Transverse colon (tissue), 4 donors: ENCODE measurements around the gene NUDT4. TPM values are rescaled to one million over a fixed set of nuclear protein-coding genes. Genes with fewer than 3 reads are reported as not detected.

Experiments used
- DNase-seq: peaks from one replicate; pipeline ENCODE4 v3.0.0-alpha.2; 2019
- H3K27ac ChIP-seq, 4 donors: fragments of 200-600 bp; sonication (generic); 2 replicates each; pipeline ENCODE4 v1.5.1; 2016 to 2018; ENCODE audit warnings: inconsistent platforms in 4 of 4
- H3K27me3 ChIP-seq: fragments of 200-600 bp; sonication (generic); 2 replicates; pipeline ENCODE4 v1.5.1; 2017; ENCODE audit warnings: inconsistent platforms
- H3K36me3 ChIP-seq, 4 donors: fragments of 200-600 bp; sonication (generic); 2 replicates each; pipeline ENCODE4 v1.5.1; 2017 to 2019; ENCODE audit warnings: inconsistent platforms in 4 of 4
- H3K4me1 ChIP-seq, 4 donors: fragments of 200-600 bp; sonication (generic); 2 replicates each; pipeline ENCODE4 v1.5.1; 2017 to 2020; ENCODE audit warnings: inconsistent platforms in 4 of 4
- H3K4me3 ChIP-seq, 4 donors: fragments of 200-600 bp; sonication (generic); 1 replicate in 1 of 4; 2 replicates in 3 of 4; pipeline versions ENCODE4 v1.5.1 to v1.6.1; 2017 to 2019; ENCODE audit warnings: inconsistent platforms in 4 of 4
- H3K9me3 ChIP-seq, 2 donors: fragments of 200-600 bp; sonication (generic); 2 replicates each; pipeline ENCODE4 v1.5.1; 2017 to 2019; ENCODE audit warnings: inconsistent platforms in 2 of 2
- CTCF ChIP-seq, 5 experiments: fragments of 200-600 bp in 3 of 5; fragments of 450-650 bp in 2 of 5; sonication (generic) in 3 of 5; IDR thresholded peaks; 1 replicate in 2 of 5; 2 replicates in 3 of 5; pipeline ENCODE4 v1.5.1; 2016 to 2017; ENCODE audit warnings: antibody characterized with exemption in 5 of 5, inconsistent platforms in 3 of 5, mild to moderate bottlenecking in 2 of 5, moderate library complexity in 1 of 5
- EP300 ChIP-seq: sonication (generic); formaldehyde crosslinking; IDR thresholded peaks from one replicate; pipeline ENCODE4 v1.6.1; 2017; ENCODE audit warnings: antibody characterized with exemption, low read depth
- POLR2A ChIP-seq: fragments of 450-650 bp; IDR thresholded peaks from one replicate; pipeline ENCODE4 v1.6.1; 2016; ENCODE audit warnings: antibody characterized with exemption, mild to moderate bottlenecking, moderate library complexity
- POLR2AphosphoS5 ChIP-seq, 3 donors: sonication (generic); formaldehyde crosslinking; IDR thresholded peaks; one replicate each; pipeline ENCODE4 v1.6.1; 2016; ENCODE audit warnings: antibody characterized with exemption in 3 of 3
- WGBS, 2 donors: methylation state at CpG; one replicate each; pipeline ENCODE4 v1.1.5; 2018; ENCODE audit warnings: low coverage in 1 of 2; 5-methylcytosine and 5-hydroxymethylcytosine counted together
- in situ Hi-C, 4 donors: fragments of 200-750 bp; cut with MboI; loops; one replicate each; pipeline versions ENCODE4 v1.15.0 to v1.15.1; 2017; ENCODE audit warnings: low sequenced_read_pairs in 3 of 4, low pct_ligation_motif_present in 1 of 4, low pct_unique_long_range_greater_than_20kb in 1 of 4
- intact Hi-C: fragments of 100-400 bp; cut with DNase I; formaldehyde crosslinking; loops from one replicate; pipeline ENCODE4 v1.15.1; 2023; ENCODE audit warnings: low total_unique reads
- total RNA-seq, 4 donors: library from RNA; depleted of rRNA; stranded (reverse); fragments of >200 nt; gene quantifications; one replicate each; pipeline ENCODE4 v1.1.0, GENCODE V29; 2016

Gene NUDT4
- total RNA-seq, 4 donors from 2014 or later = 65.3 to 111 (median 90.9) TPM

GRCh38 chr12:93422050-93422449 is 44.3 kb downstream of the NUDT4 start:
- in situ Hi-C loops = loop anchor here in 3 of 4 donors (25.0 kb wide), 3 partner anchors 435 to 635 kb away; no protein-coding TSS in a partner anchor
- 62 to 71% methylated on average over 2 of the region's 2 CpGs for WGBS, 2 donors
- DNase-seq = no peak

DNA sequence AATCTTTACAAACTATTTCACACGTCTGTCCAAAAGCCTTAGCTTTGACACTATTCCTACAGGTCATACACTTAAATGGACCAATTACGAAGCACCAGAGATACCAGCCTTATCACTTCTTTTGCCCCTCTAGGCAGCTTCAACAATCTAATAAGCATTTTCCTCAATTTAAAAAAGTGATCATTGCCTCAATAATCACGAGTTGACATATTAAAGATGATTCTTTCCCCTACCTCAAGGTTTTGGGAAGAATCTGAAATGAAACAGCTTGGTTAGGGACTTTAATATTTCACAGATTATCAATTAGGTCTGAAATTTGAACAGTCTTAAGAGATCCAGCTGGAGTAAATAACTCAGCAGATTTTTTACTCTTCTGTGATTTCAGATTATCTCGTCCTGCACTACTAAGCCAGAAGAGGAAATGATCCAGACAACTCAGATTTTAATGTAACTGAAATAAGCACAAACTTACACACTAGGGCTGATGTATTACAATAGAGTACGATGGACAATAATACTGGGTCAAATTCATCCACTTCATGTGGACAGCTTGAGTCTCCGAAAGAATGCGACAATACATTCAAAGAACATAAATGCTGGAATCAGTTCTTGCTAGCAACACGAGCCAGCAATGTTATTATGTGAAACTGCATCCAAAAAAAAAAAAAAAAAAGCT is 48.1 kb downstream of the NUDT4 start:
- Histone ChIP-seq H3K4me1 (peaks cover 28 to 81% (median 33%) of the 10 kb centered on the region in 4 donors), H3K27ac (peak overlapping the region in 1 of 4 donors; percentile 8), H3K4me3 (no peak overlapping the region), H3K27me3 (no peaks in the 10 kb centered on the region), H3K9me3 (no peaks in the 10 kb centered on the region), H3K36me3 (no peaks in the 10 kb centered on the region)
- TF ChIP-seq POLR2A = no peak
- no peak for TF ChIP-seq EP300
- TF ChIP-seq POLR2AphosphoS5 (IDR thresholded peaks at IDR 0.05) = no peak
- TF ChIP-seq CTCF (IDR thresholded peaks at IDR 0.05) = no peak
- intact Hi-C loops (no loop called here), in situ Hi-C loops (no loop called here)
- no peak for DNase-seq
- 61 to 74% methylated on average over 8 of the region's 8 CpGs for WGBS, 2 donors

More at GRCh38 chr12:93422050-93422449, 44.3 kb downstream of the NUDT4 start:
- Histone ChIP-seq H3K27me3 (no peaks in the 10 kb centered on the region), H3K27ac (no peak overlapping the region), H3K9me3 (no peaks in the 10 kb centered on the region), H3K4me3 (no peak overlapping the region), H3K36me3 (no peaks in the 10 kb centered on the region), H3K4me1 (peaks cover 20 to 58% (median 28%) of the 10 kb centered on the region in 4 donors)
- intact Hi-C loops = no loop called here
- TF ChIP-seq CTCF (IDR thresholded peaks at IDR 0.05) = no peak
- no peak for TF ChIP-seq POLR2A
- TF ChIP-seq POLR2AphosphoS5 (IDR thresholded peaks at IDR 0.05) = no peak
- no peak for TF ChIP-seq EP300

DNA sequence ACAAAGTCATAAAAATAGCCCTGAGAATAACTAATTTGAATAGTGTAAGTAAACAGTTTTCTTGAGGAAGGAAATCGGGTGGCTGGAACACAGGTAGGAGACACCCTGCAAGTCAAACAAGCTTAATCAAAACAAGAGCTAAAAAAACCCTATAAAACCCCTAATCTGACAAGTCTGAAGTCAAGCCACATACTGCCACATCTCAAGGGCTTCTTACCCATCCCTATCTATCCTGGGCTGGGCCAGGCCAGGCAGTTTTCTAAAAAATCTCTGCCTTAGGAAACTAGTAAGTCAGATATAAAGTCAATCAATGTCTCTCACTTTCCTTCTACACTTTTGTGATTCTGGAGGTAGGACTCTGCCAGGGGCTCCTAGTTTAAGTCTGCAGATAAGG is 48.7 kb downstream of the NUDT4 start:
- H3K36me3 ChIP-seq = no peaks in the 10 kb centered on the region
- WGBS, 2 donors = 10 to 17% methylated on average over 1 of the region's 1 CpG
- H3K27me3 ChIP-seq = no peaks in the 10 kb centered on the region
- H3K27ac ChIP-seq = peak overlapping the region in 2 of 4 donors; percentile 8 to 13
- no peaks in the 10 kb centered on the region for H3K9me3 ChIP-seq
- TF ChIP-seq EP300 (no peak), POLR2AphosphoS5 (IDR thresholded peaks at IDR 0.05) (no peak), CTCF (IDR thresholded peaks at IDR 0.05) (no peak), POLR2A (no peak)
- no peak overlapping the region for H3K4me3 ChIP-seq
- DNase-seq = no peak
- in situ Hi-C loops = no loop called here
- H3K4me1 ChIP-seq = peaks cover 28 to 84% (median 33%) of the 10 kb centered on the region in 4 donors
- intact Hi-C loops = no loop called here

GRCh38 chr12:93427779-93428564 is 50.2 kb downstream of the NUDT4 start:
- Histone ChIP-seq H3K27ac (no peak overlapping the region), H3K4me3 (no peak overlapping the region), H3K27me3 (no peaks in the 10 kb centered on the region), H3K9me3 (no peaks in the 10 kb centered on the region), H3K4me1 (peaks cover 25 to 88% (median 37%) of the 10 kb centered on the region in 4 donors), H3K36me3 (no peaks in the 10 kb centered on the region)
- 83 to 84% methylated on average over 5 of the region's 5 CpGs for WGBS, 2 donors
- intact Hi-C loops = no loop called here
- DNase-seq = no peak
- in situ Hi-C loops = no loop called here
- TF ChIP-seq POLR2A = no peak
- no peak for TF ChIP-seq EP300
- TF ChIP-seq POLR2AphosphoS5 (IDR thresholded peaks at IDR 0.05) = no peak
- no peak for TF ChIP-seq CTCF (IDR thresholded peaks at IDR 0.05)
